ENCODE data around the gene ME3.

GRCh38 chr11:86698639-86699038, 26.2 kb upstream of the ME3 start:
- TF ChIP-seq CTCF (IDR thresholded peaks at IDR 0.05) (no peak), POLR2A (IDR thresholded peaks at IDR 0.05) (no peak)
